ENCODE measurements around the gene DDX54.

The DDX54 gene

GRCh38 chr12:113197518-113198077 is 12.3 kb upstream of the DDX54 start:
- Histone ChIP-seq H3K4me3 (ENCODE audit: low read length) (no peak overlapping the region), H3K9me3 (replicated peaks; ENCODE audit: low read length) (no peaks in the 10 kb centered on the region), H3K27me3 (ENCODE audit: control insufficient read depth, insufficient read depth, low read length) (no peaks in the 10 kb centered on the region), H3K4me2 (ENCODE audit: low read length) (no peak overlapping the region), H3K36me3 (ENCODE audit: insufficient read depth, low read length) (peaks cover 3% of the 10 kb centered on the region), H3K9ac (ENCODE audit: low read depth, low read length) (no peak overlapping the region), H3K4me1 (ENCODE audit: control insufficient read depth, insufficient read depth, low read length) (peaks cover 31% of the 10 kb centered on the region)

GRCh38 chr12:113196990-113197389 is 11.7 kb upstream of the DDX54 start:
- H3K36me3 ChIP-seq (ENCODE audit: insufficient read depth, low read length) = peaks cover 9% of the 10 kb centered on the region
- H3K27me3 ChIP-seq (ENCODE audit: control insufficient read depth, insufficient read depth, low read length) = no peaks in the 10 kb centered on the region
- no peak overlapping the region for H3K4me2 ChIP-seq (ENCODE audit: low read length)
- H3K9me3 ChIP-seq (replicated peaks; ENCODE audit: low read length) = no peaks in the 10 kb centered on the region
- peaks cover 31% of the 10 kb centered on the region for H3K4me1 ChIP-seq (ENCODE audit: control insufficient read depth, insufficient read depth, low read length)
- no peak overlapping the region for H3K9ac ChIP-seq (ENCODE audit: low read depth, low read length)
- no peak overlapping the region for H3K4me3 ChIP-seq (ENCODE audit: low read length)

- no peaks in the 10 kb centered on the region for H3K27me3 ChIP-seq (ENCODE audit: control insufficient read depth, insufficient read depth, low read length)
- H3K4me2 ChIP-seq (ENCODE audit: low read length) = no peak overlapping the region
- H3K4me3 ChIP-seq (ENCODE audit: low read length) = no peak overlapping the region
- H3K4me1 ChIP-seq (ENCODE audit: control insufficient read depth, insufficient read depth, low read length) = peaks cover 31% of the 10 kb centered on the region
- no peaks in the 10 kb centered on the region for H3K9me3 ChIP-seq (replicated peaks; ENCODE audit: low read length)
- H3K9ac ChIP-seq (ENCODE audit: low read depth, low read length) = no peak overlapping the region
- H3K36me3 ChIP-seq (ENCODE audit: insufficient read depth, low read length) = peaks cover 13% of the 10 kb centered on the region
Measured at GRCh38 chr12:113196582-113196981, 11.3 kb upstream of the DDX54 start.

GRCh38 chr12:113195598-113195997 is 10.3 kb upstream of the DDX54 start:
- H3K36me3 ChIP-seq (ENCODE audit: insufficient read depth, low read length) = peaks cover 21% of the 10 kb centered on the region
- no peak overlapping the region for H3K4me3 ChIP-seq (ENCODE audit: low read length)
- no peak overlapping the region for H3K4me2 ChIP-seq (ENCODE audit: low read length)
- H3K9me3 ChIP-seq (replicated peaks; ENCODE audit: low read length) = no peaks in the 10 kb centered on the region
- H3K27me3 ChIP-seq (ENCODE audit: control insufficient read depth, insufficient read depth, low read length) = no peaks in the 10 kb centered on the region
- H3K9ac ChIP-seq (ENCODE audit: low read depth, low read length) = no peak overlapping the region
- H3K4me1 ChIP-seq (ENCODE audit: control insufficient read depth, insufficient read depth, low read length) = peaks cover 31% of the 10 kb centered on the region

- H3K4me2 ChIP-seq (ENCODE audit: low read length) = peak overlapping the region; percentile 38
- no peaks in the 10 kb centered on the region for H3K9me3 ChIP-seq (replicated peaks; ENCODE audit: low read length)
- H3K27me3 ChIP-seq (ENCODE audit: control insufficient read depth, insufficient read depth, low read length) = no peaks in the 10 kb centered on the region
- H3K4me3 ChIP-seq (ENCODE audit: low read length) = no peak overlapping the region
- peaks cover 31% of the 10 kb centered on the region for H3K4me1 ChIP-seq (ENCODE audit: control insufficient read depth, insufficient read depth, low read length)
- H3K36me3 ChIP-seq (ENCODE audit: insufficient read depth, low read length) = peaks cover 22% of the 10 kb centered on the region
- peak overlapping the region; percentile 49 for H3K9ac ChIP-seq (ENCODE audit: low read depth, low read length)
Measured at GRCh38 chr12:113194971-113195391, 9.7 kb upstream of the DDX54 start.

GRCh38 chr12:113191227-113191626 is 5.9 kb upstream of the DDX54 start:
- Histone ChIP-seq H3K9me3 (replicated peaks; ENCODE audit: low read length) (no peaks in the 10 kb centered on the region), H3K36me3 (ENCODE audit: insufficient read depth, low read length) (peaks cover 28% of the 10 kb centered on the region), H3K9ac (ENCODE audit: low read depth, low read length) (no peak overlapping the region), H3K4me2 (ENCODE audit: low read length) (no peak overlapping the region), H3K27me3 (ENCODE audit: control insufficient read depth, insufficient read depth, low read length) (no peaks in the 10 kb centered on the region), H3K4me3 (ENCODE audit: low read length) (no peak overlapping the region), H3K4me1 (ENCODE audit: control insufficient read depth, insufficient read depth, low read length) (peaks cover 34% of the 10 kb centered on the region)

- Histone ChIP-seq H3K36me3 (ENCODE audit: insufficient read depth, low read length) (peaks cover 28% of the 10 kb centered on the region), H3K4me1 (ENCODE audit: control insufficient read depth, insufficient read depth, low read length) (peaks cover 33% of the 10 kb centered on the region), H3K27me3 (ENCODE audit: control insufficient read depth, insufficient read depth, low read length) (no peaks in the 10 kb centered on the region)
Measured at GRCh38 chr12:113190761-113191160, 5.5 kb upstream of the DDX54 start.

GRCh38 chr12:113189361-113189760 is 4.1 kb upstream of the DDX54 start:
- no peak overlapping the region for H3K9ac ChIP-seq (ENCODE audit: low read depth, low read length)
- no peaks in the 10 kb centered on the region for H3K27me3 ChIP-seq (ENCODE audit: control insufficient read depth, insufficient read depth, low read length)
- no peak overlapping the region for H3K4me2 ChIP-seq (ENCODE audit: low read length)
- H3K36me3 ChIP-seq (ENCODE audit: insufficient read depth, low read length) = peaks cover 28% of the 10 kb centered on the region
- no peaks in the 10 kb centered on the region for H3K9me3 ChIP-seq (replicated peaks; ENCODE audit: low read length)
- no peak overlapping the region for H3K4me3 ChIP-seq (ENCODE audit: low read length)
- peaks cover 21% of the 10 kb centered on the region for H3K4me1 ChIP-seq (ENCODE audit: control insufficient read depth, insufficient read depth, low read length)

More at GRCh38 chr12:113190761-113191160, 5.5 kb upstream of the DDX54 start:
- H3K4me2 ChIP-seq (ENCODE audit: low read length) = no peak overlapping the region
- H3K9me3 ChIP-seq (replicated peaks; ENCODE audit: low read length) = no peaks in the 10 kb centered on the region
- no peak overlapping the region for H3K4me3 ChIP-seq (ENCODE audit: low read length)
- H3K9ac ChIP-seq (ENCODE audit: low read depth, low read length) = no peak overlapping the region

- H3K36me3 ChIP-seq (ENCODE audit: insufficient read depth, low read length) = peaks cover 21% of the 10 kb centered on the region
- peak overlapping the region; percentile 88 for H3K4me2 ChIP-seq (ENCODE audit: low read length)
- H3K9me3 ChIP-seq (replicated peaks; ENCODE audit: low read length) = no peaks in the 10 kb centered on the region
- no peaks in the 10 kb centered on the region for H3K27me3 ChIP-seq (ENCODE audit: control insufficient read depth, insufficient read depth, low read length)
- H3K4me3 ChIP-seq (ENCODE audit: low read length) = peak overlapping the region; percentile 95
- H3K9ac ChIP-seq (ENCODE audit: low read depth, low read length) = peak overlapping the region; percentile 99
- H3K4me1 ChIP-seq (ENCODE audit: control insufficient read depth, insufficient read depth, low read length) = peaks cover 11% of the 10 kb centered on the region
Measured at GRCh38 chr12:113186666-113187325, 1.5 kb upstream of the DDX54 start.

GRCh38 chr12:113186033-113186365 is 721 bp upstream of the DDX54 start:
- H3K36me3 ChIP-seq (ENCODE audit: insufficient read depth, low read length) = peaks cover 13% of the 10 kb centered on the region
- peaks cover 11% of the 10 kb centered on the region for H3K4me1 ChIP-seq (ENCODE audit: control insufficient read depth, insufficient read depth, low read length)
- no peaks in the 10 kb centered on the region for H3K9me3 ChIP-seq (replicated peaks; ENCODE audit: low read length)
- peak overlapping the region; percentile 99 for H3K9ac ChIP-seq (ENCODE audit: low read depth, low read length)
- H3K4me3 ChIP-seq (ENCODE audit: low read length) = peak overlapping the region; percentile 95
- peak overlapping the region; percentile 88 for H3K4me2 ChIP-seq (ENCODE audit: low read length)
- no peaks in the 10 kb centered on the region for H3K27me3 ChIP-seq (ENCODE audit: control insufficient read depth, insufficient read depth, low read length)

- Histone ChIP-seq H3K9ac (ENCODE audit: low read depth, low read length) (peak overlapping the region; percentile 99), H3K27me3 (ENCODE audit: control insufficient read depth, insufficient read depth, low read length) (no peaks in the 10 kb centered on the region), H3K36me3 (ENCODE audit: insufficient read depth, low read length) (peaks cover 20% of the 10 kb centered on the region), H3K4me1 (ENCODE audit: control insufficient read depth, insufficient read depth, low read length) (peaks cover 11% of the 10 kb centered on the region), H3K9me3 (replicated peaks; ENCODE audit: low read length) (no peaks in the 10 kb centered on the region), H3K4me3 (ENCODE audit: low read length) (peak overlapping the region; percentile 95), H3K4me2 (ENCODE audit: low read length) (peak overlapping the region; percentile 88)
Measured at GRCh38 chr12:113184900-113185179, 438 bp downstream of the DDX54 start.
